ENCODE measurements around the gene OLA1. TPM values are rescaled to one million over a fixed set of nuclear protein-coding genes. Genes with fewer than 3 reads are reported as not detected.
A peak's percentile ranks its signal among the peaks of the same experiment; 100 is the strongest.

OLA1 gene
- total RNA-seq, 1 donor from 2014 or later = 323 TPM

GRCh38 chr2:174076975-174077374 lies 171.4 kb downstream of the OLA1 start:
- no peak overlapping the region for H3K4me3 Mint-ChIP-seq
- peaks cover 41% of the 10 kb centered on the region for H3K4me1 ChIP-seq
- no peak overlapping the region for H3K27ac Mint-ChIP-seq

GRCh38 chr2:174076040-174076439 lies 172.3 kb downstream of the OLA1 start:
- no peak overlapping the region for H3K9ac ChIP-seq
- H3K27ac ChIP-seq = peak overlapping the region; percentile 8
- H3K4me3 Mint-ChIP-seq = no peak overlapping the region
- H2AFZ ChIP-seq (replicated peaks) = no peak overlapping the region
- no peaks in the 10 kb centered on the region for H3K9me3 Mint-ChIP-seq
- no peak overlapping the region for H3K27ac Mint-ChIP-seq
- peaks cover 6% of the 10 kb centered on the region for H3K36me3 ChIP-seq
- H3K4me2 ChIP-seq = no peak overlapping the region
- H3F3A ChIP-seq (ENCODE audit: low read depth) = peaks cover 47% of the 10 kb centered on the region
- no peaks in the 10 kb centered on the region for H4K20me1 ChIP-seq (ENCODE audit: low read depth)
- H3K27me3 Mint-ChIP-seq (ENCODE audit: insufficient read depth, low read depth) = no peaks in the 10 kb centered on the region
- H3K79me2 ChIP-seq (ENCODE audit: low read depth) = no peaks in the 10 kb centered on the region
- no peak for DNase-seq (ENCODE audit: low spot score)
- no peak overlapping the region for H3K4me3 ChIP-seq
- peaks cover 8% of the 10 kb centered on the region for H3K36me3 Mint-ChIP-seq
- peaks cover 41% of the 10 kb centered on the region for H3K4me1 ChIP-seq
- H3K4me1 Mint-ChIP-seq = peaks cover 57% of the 10 kb centered on the region
- H3K27me3 ChIP-seq = no peaks in the 10 kb centered on the region
- no peak for TF ChIP-seq CTCF (IDR thresholded peaks at IDR 0.05)
- no peak for TF ChIP-seq EZH2 (IDR thresholded peaks at IDR 0.05)
- no peak for TF ChIP-seq EZH2phosphoT487 (IDR thresholded peaks at IDR 0.05)
- no peaks in the 10 kb centered on the region for H3K9me3 ChIP-seq (ENCODE audit: low read depth)

More at GRCh38 chr2:174076975-174077374, 171.4 kb downstream of the OLA1 start:
- Histone ChIP-seq H3K4me2 (no peak overlapping the region), H3K9me3 (ENCODE audit: low read depth) (no peaks in the 10 kb centered on the region), H3K79me2 (ENCODE audit: low read depth) (no peaks in the 10 kb centered on the region), H2AFZ (replicated peaks) (no peak overlapping the region), H3K27me3 (no peaks in the 10 kb centered on the region), H3K27ac (no peak overlapping the region), H4K20me1 (ENCODE audit: low read depth) (no peaks in the 10 kb centered on the region), H3K9ac (no peak overlapping the region), H3F3A (ENCODE audit: low read depth) (peaks cover 53% of the 10 kb centered on the region), H3K4me3 (no peak overlapping the region), H3K36me3 (peaks cover 6% of the 10 kb centered on the region)
- H3K36me3 Mint-ChIP-seq = peaks cover 8% of the 10 kb centered on the region
- no peak for TF ChIP-seq EZH2phosphoT487 (IDR thresholded peaks at IDR 0.05)
- no peaks in the 10 kb centered on the region for H3K9me3 Mint-ChIP-seq
- H3K27me3 Mint-ChIP-seq (ENCODE audit: insufficient read depth, low read depth) = no peaks in the 10 kb centered on the region
- DNase-seq (ENCODE audit: low spot score) = no peak
- peaks cover 66% of the 10 kb centered on the region for H3K4me1 Mint-ChIP-seq

GRCh38 chr2:174074831-174075230 lies 173.5 kb downstream of the OLA1 start:
- Histone ChIP-seq H3F3A (ENCODE audit: low read depth) (peaks cover 39% of the 10 kb centered on the region), H3K4me2 (no peak overlapping the region), H4K20me1 (ENCODE audit: low read depth) (no peaks in the 10 kb centered on the region), H3K4me1 (peaks cover 30% of the 10 kb centered on the region), H2AFZ (replicated peaks) (no peak overlapping the region), H3K9me3 (ENCODE audit: low read depth) (no peaks in the 10 kb centered on the region), H3K4me3 (no peak overlapping the region), H3K36me3 (peaks cover 6% of the 10 kb centered on the region), H3K27ac (no peak overlapping the region), H3K27me3 (no peaks in the 10 kb centered on the region), H3K9ac (no peak overlapping the region), H3K79me2 (ENCODE audit: low read depth) (no peaks in the 10 kb centered on the region)
- peaks cover 8% of the 10 kb centered on the region for H3K36me3 Mint-ChIP-seq
- H3K4me1 Mint-ChIP-seq = peaks cover 47% of the 10 kb centered on the region
- H3K27ac Mint-ChIP-seq = no peak overlapping the region
- H3K27me3 Mint-ChIP-seq (ENCODE audit: insufficient read depth, low read depth) = no peaks in the 10 kb centered on the region
- H3K4me3 Mint-ChIP-seq = no peak overlapping the region
- no peak for DNase-seq (ENCODE audit: low spot score)
- H3K9me3 Mint-ChIP-seq = no peaks in the 10 kb centered on the region
- no peak for TF ChIP-seq EZH2 (IDR thresholded peaks at IDR 0.05)
- no peak for TF ChIP-seq CTCF (IDR thresholded peaks at IDR 0.05)
- TF ChIP-seq EZH2phosphoT487 (IDR thresholded peaks at IDR 0.05) = no peak

- H2AFZ ChIP-seq (replicated peaks) = no peak overlapping the region
- peaks cover 3% of the 10 kb centered on the region for H3K36me3 ChIP-seq
- H3K4me1 ChIP-seq = peaks cover 11% of the 10 kb centered on the region
- H3K4me3 ChIP-seq = no peak overlapping the region
- no peak for DNase-seq (ENCODE audit: low spot score)
- H3K4me2 ChIP-seq = no peak overlapping the region
- Mint-ChIP-seq H3K27ac (no peak overlapping the region), H3K36me3 (peaks cover 8% of the 10 kb centered on the region), H3K9me3 (no peaks in the 10 kb centered on the region), H3K4me1 (peaks cover 30% of the 10 kb centered on the region), H3K4me3 (no peak overlapping the region), H3K27me3 (ENCODE audit: insufficient read depth, low read depth) (no peaks in the 10 kb centered on the region)
- TF ChIP-seq CTCF (IDR thresholded peaks at IDR 0.05) (no peak), EZH2phosphoT487 (IDR thresholded peaks at IDR 0.05) (no peak), EZH2 (IDR thresholded peaks at IDR 0.05) (no peak)
- no peaks in the 10 kb centered on the region for H3K79me2 ChIP-seq (ENCODE audit: low read depth)
- no peaks in the 10 kb centered on the region for H3K9me3 ChIP-seq (ENCODE audit: low read depth)
- H3F3A ChIP-seq (ENCODE audit: low read depth) = peaks cover 27% of the 10 kb centered on the region
- no peak overlapping the region for H3K9ac ChIP-seq
- no peak overlapping the region for H3K27ac ChIP-seq
- H4K20me1 ChIP-seq (ENCODE audit: low read depth) = no peaks in the 10 kb centered on the region
- H3K27me3 ChIP-seq = no peaks in the 10 kb centered on the region
Observed at GRCh38 chr2:174072857-174073256, 175.5 kb downstream of the OLA1 start.

Measured in neural progenitor cell (in vitro differentiated cells).